SU-DHL-6 (cell line): Measurements from ENCODE around the gene GPATCH8.

Experiments
- H2AFZ ChIP-seq: fragments of 200-600 bp; sonication (generic); 2 replicates; pipeline ENCODE4 v1.6.1; 2014; ENCODE audit warnings: low read depth, mild to moderate bottlenecking, moderate library complexity, mixed read lengths, antibody characterized with exemption, low read length; ENCODE audit not compliant: severe bottlenecking
- H3F3A ChIP-seq: fragments of 200-600 bp; shearing (Covaris generic); 2 replicates; pipeline ENCODE4 v1.6.0; 2016; ENCODE audit warnings: antibody characterized with exemption, mild to moderate bottlenecking; ENCODE audit not compliant: insufficient read depth
- H3K27ac ChIP-seq: fragments of 200-600 bp; sonication (generic); 2 replicates; pipeline ENCODE4 v1.5.1; 2016; ENCODE audit warnings: low read depth, mild to moderate bottlenecking, low read length, moderate library complexity, mixed read lengths
- H3K27me3 ChIP-seq: fragments of 200-600 bp; sonication (generic), shearing (Covaris generic); 2 replicates; pipeline ENCODE4 v1.6.0; 2014; ENCODE audit warnings: mild to moderate bottlenecking, low read length
- H3K36me3 ChIP-seq: fragments of 200-600 bp; sonication (generic); 2 replicates; pipeline ENCODE4 v1.6.1; 2014; ENCODE audit warnings: mild to moderate bottlenecking, low read length, mixed read lengths
- H3K4me2 ChIP-seq: fragments of 300-600, 200-600 bp; shearing (Covaris generic), sonication (generic); 2 replicates; pipeline ENCODE4 v1.6.0; 2014; ENCODE audit warnings: low read length, low read depth, mild to moderate bottlenecking; ENCODE audit not compliant: poor library complexity, severe bottlenecking
- H3K4me3 ChIP-seq: fragments of 200-600 bp; sonication (generic); 2 replicates; pipeline ENCODE4 v1.5.1; 2014; ENCODE audit warnings: antibody characterized with exemption, low read length, mild to moderate bottlenecking, mixed read lengths; ENCODE audit not compliant: insufficient read depth, poor library complexity, severe bottlenecking
- H3K79me2 ChIP-seq: fragments of 200-600 bp; sonication (generic); 2 replicates; pipeline ENCODE4 v1.6.1; 2014; ENCODE audit warnings: mild to moderate bottlenecking, low read length, moderate library complexity; ENCODE audit not compliant: insufficient read depth
- H3K9ac ChIP-seq: fragments of 200-600 bp; sonication (generic); 2 replicates; pipeline ENCODE4 v1.7.0; 2014; ENCODE audit warnings: mild to moderate bottlenecking, low read length
- H3K9me2 ChIP-seq: fragments of 200-600 bp; sonication (generic); replicated peaks from 2 replicates; pipeline ENCODE4 v1.6.1; 2014; ENCODE audit warnings: low read length; ENCODE audit not compliant: insufficient read depth
- H3K9me3 ChIP-seq: fragments of 200-600 bp; sonication (generic); 2 replicates; pipeline ENCODE4 v1.6.1; 2014; ENCODE audit warnings: low read length, mixed read lengths; ENCODE audit not compliant: insufficient read depth
- H4K20me1 ChIP-seq: fragments of 200-600 bp; sonication (generic); 2 replicates; pipeline ENCODE4 v1.6.1; 2014; ENCODE audit warnings: low read depth, mild to moderate bottlenecking, antibody characterized with exemption, low read length, moderate library complexity, mixed read lengths
- CTCF ChIP-seq: fragments of 200-600 bp; sonication (generic); IDR thresholded peaks from one replicate; pipeline ENCODE4 v1.5.1; 2017; ENCODE audit warnings: antibody characterized with exemption, mild to moderate bottlenecking, low read length, moderate library complexity; ENCODE audit not compliant: insufficient read depth, poor library complexity, severe bottlenecking
- EZH2phosphoT487 ChIP-seq: fragments of 200-600 bp; sonication (generic), shearing (Covaris generic); conservative IDR thresholded peaks from 2 replicates; pipeline ENCODE4 v1.6.1; 2018; ENCODE audit warnings: mild to moderate bottlenecking, antibody characterized with exemption, low read length, moderate library complexity, mixed read lengths

Gene GPATCH8

GRCh38 chr17:44360144-44360533 is 143.1 kb downstream of the GPATCH8 start:
- Histone ChIP-seq H2AFZ (no peak overlapping the region), H3K9ac (no peak overlapping the region), H3K27me3 (no peaks in the 10 kb centered on the region), H3K79me2 (no peaks in the 10 kb centered on the region), H3K9me3 (no peaks in the 10 kb centered on the region), H3F3A (no peaks in the 10 kb centered on the region), H3K9me2 (no peaks in the 10 kb centered on the region), H3K4me2 (no peak overlapping the region), H3K4me3 (no peak overlapping the region), H3K36me3 (no peaks in the 10 kb centered on the region), H3K27ac (no peak overlapping the region), H4K20me1 (no peaks in the 10 kb centered on the region)
- TF ChIP-seq CTCF (no peak), EZH2phosphoT487 (no peak)

DNA sequence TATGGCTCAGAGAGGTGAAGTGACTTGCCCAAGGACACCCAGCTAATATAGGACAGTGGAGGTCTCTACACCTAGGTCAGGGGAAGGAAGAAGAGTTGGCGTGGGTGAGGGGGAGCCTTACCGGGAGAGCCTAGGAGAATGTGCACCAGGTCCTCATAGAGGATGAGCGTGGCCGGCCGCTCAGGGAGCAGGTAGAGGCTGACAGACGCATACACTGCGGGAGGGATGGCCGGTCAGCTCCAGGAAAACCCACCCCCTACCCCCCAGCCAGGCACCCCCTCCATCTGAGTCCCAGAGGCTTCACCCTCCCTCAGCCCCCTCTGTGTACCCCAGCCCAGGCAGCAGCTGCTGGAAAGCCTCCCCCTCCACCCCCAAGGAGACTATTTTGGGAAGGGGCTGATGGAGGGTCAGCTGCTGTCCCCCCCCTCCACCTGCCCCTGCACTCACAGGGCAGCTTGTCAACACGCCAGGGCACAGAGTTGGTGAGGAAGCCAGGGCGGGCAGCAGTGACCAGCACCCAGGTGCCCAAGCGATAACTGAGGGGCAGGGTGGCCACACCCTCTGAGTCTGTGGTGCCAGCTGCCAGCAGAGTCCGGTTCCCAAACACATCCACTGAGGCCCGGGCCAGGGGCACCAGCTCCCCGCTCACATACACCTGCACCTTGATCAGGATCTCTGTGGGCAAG is 143.6 kb downstream of the GPATCH8 start:
- TF ChIP-seq EZH2phosphoT487 (no peak), CTCF (no peak)
- no peak overlapping the region for H3K4me2 ChIP-seq

DNA sequence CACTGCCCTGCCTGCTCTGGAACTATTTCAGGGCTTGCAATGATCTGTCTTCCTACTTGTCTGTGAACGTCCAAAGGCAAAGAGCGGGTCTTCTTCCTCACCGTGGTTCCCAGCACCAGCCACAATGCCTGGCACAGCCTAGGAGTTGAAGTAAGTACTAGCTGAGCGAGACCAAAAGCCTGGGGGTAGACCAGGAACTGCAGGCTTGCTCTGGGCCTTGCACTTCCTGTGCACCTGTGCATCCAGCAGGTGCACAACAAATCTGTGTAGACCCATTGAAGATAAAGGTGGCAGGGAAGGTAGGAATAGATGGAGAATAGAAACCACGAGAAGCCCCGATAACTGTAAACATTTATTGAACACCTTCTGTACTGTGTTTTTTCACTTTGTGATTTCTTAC is 144.2 kb downstream of the GPATCH8 start:
- Histone ChIP-seq H4K20me1 (no peaks in the 10 kb centered on the region), H3K9me3 (no peaks in the 10 kb centered on the region), H3K4me3 (no peak overlapping the region), H3K27me3 (no peaks in the 10 kb centered on the region), H2AFZ (no peak overlapping the region), H3K4me2 (no peak overlapping the region), H3K79me2 (no peaks in the 10 kb centered on the region), H3K9ac (no peak overlapping the region), H3K9me2 (no peaks in the 10 kb centered on the region), H3K36me3 (no peaks in the 10 kb centered on the region), H3K27ac (no peak overlapping the region), H3F3A (no peaks in the 10 kb centered on the region)
- no peak for TF ChIP-seq EZH2phosphoT487
- no peak for TF ChIP-seq CTCF

More for the DNA sequence above, 143.6 kb downstream of the GPATCH8 start:
- Histone ChIP-seq H3K4me3 (no peak overlapping the region), H3K9ac (no peak overlapping the region), H4K20me1 (no peaks in the 10 kb centered on the region), H3K9me2 (no peaks in the 10 kb centered on the region), H3K36me3 (no peaks in the 10 kb centered on the region), H3K79me2 (no peaks in the 10 kb centered on the region), H2AFZ (no peak overlapping the region), H3K9me3 (no peaks in the 10 kb centered on the region), H3K27me3 (no peaks in the 10 kb centered on the region), H3F3A (no peaks in the 10 kb centered on the region), H3K27ac (no peak overlapping the region)
